ENCODE data around the gene VPS29. TPM values are rescaled to one million over a fixed set of nuclear protein-coding genes. Genes with fewer than 3 reads are reported as not detected.
"Not testable (repeated sequence)": the region's sequence is repeated elsewhere in the genome, so short reads cannot be mapped to it uniquely, and the experiment has no call there.

The VPS29 gene
- 10 to 100 TPM; 70.7 to 78.4 (median 76.1) TPM for total RNA-seq

- peaks cover 28% of the 10 kb centered on the region for H3K4me1 Mint-ChIP-seq (ENCODE audit: low read depth)
- DNase-seq (peak; percentile 98), ATAC-seq (peak; percentile 98)
- peak within 1 kb of the TSS; percentile 99 for H3K4me3 Mint-ChIP-seq
- H3K27me3 Mint-ChIP-seq (ENCODE audit: low read depth): no peaks in the 10 kb centered on the region
- peaks cover 5% of the 10 kb centered on the region for H3K9me3 Mint-ChIP-seq
- H3K36me3 Mint-ChIP-seq (ENCODE audit: insufficient read depth): peaks cover 4% of the 10 kb centered on the region
These were observed at the start of gene VPS29, which contains the start of gene RAD9B for GRCh38 chr12:110501752-110502738. Gene VPS29, minus strand, starts transcription at chr12:110502111. Its CDS starts 60 bp downstream, at chr12:110502051. Gene RAD9B, plus strand, starts transcription at chr12:110502331. Its CDS starts 7 bp downstream, at chr12:110502338.

DNA sequence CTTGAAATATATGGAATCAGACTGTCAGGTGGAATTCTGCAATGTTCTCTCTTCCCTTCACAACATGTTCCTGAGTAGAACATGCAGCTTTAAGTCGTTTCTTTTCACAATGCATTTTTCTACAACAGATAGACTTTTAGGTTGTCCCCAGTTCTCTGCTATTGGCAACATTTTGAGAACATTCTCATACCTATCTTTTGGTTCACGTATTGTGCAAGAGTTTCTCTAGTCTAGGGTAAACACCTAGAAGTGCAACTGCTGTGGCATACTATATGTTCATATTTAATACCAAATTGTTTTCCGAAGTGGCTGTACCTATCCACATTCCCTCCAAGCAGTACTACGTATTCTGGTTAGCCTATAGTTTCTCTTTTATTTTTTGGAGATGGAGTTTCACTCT lies 49.1 kb upstream of the VPS29 start:
- DNase-seq: no peak
- peaks cover 34% of the 10 kb centered on the region for H3K36me3 Mint-ChIP-seq (ENCODE audit: insufficient read depth)
- H3K27me3 Mint-ChIP-seq (ENCODE audit: low read depth): no peaks in the 10 kb centered on the region
- H3K4me3 Mint-ChIP-seq: no peak overlapping the region
- no peak for ATAC-seq
- H3K9me3 Mint-ChIP-seq: no peaks in the 10 kb centered on the region
- peaks cover 51% of the 10 kb centered on the region for H3K4me1 Mint-ChIP-seq (ENCODE audit: low read depth)

- peaks cover 42% of the 10 kb centered on the region for H3K36me3 Mint-ChIP-seq (ENCODE audit: insufficient read depth)
These were observed 47.8 kb upstream of the VPS29 start for GRCh38 chr12:110549716-110550115.

DNA sequence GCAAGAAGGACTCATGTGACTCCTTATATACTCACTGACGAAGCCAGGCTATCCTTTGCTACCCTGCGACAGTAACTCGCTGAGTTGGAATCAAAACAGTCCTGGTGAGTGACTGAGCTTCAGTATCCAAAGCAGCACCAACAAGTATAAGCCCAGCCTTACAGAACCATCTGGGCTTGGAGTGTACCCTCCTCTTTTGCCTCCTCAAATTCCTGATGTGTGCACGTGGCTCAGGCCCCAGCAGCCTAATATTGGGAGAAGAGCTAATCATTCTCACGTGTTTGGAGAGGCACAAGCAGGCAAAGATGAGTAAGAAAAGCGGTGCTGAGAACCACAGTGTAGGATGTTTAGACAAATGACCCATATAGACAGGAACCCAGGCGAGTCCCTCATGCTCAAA lies 46.8 kb upstream of the VPS29 start:
- Mint-ChIP-seq H3K9me3 (no peaks in the 10 kb centered on the region), H3K4me1 (ENCODE audit: low read depth) (peaks cover 40% of the 10 kb centered on the region), H3K27me3 (ENCODE audit: low read depth) (no peaks in the 10 kb centered on the region), H3K4me3 (no peak overlapping the region), H3K36me3 (ENCODE audit: insufficient read depth) (peaks cover 43% of the 10 kb centered on the region)
- no peak for ATAC-seq
- no peak for DNase-seq

More at GRCh38 chr12:110549716-110550115, 47.8 kb upstream of the VPS29 start:
- H3K9me3 Mint-ChIP-seq: no peaks in the 10 kb centered on the region
- DNase-seq (no peak), ATAC-seq (no peak)
- no peaks in the 10 kb centered on the region for H3K27me3 Mint-ChIP-seq (ENCODE audit: low read depth)
- H3K4me1 Mint-ChIP-seq (ENCODE audit: low read depth): peaks cover 41% of the 10 kb centered on the region
- H3K4me3 Mint-ChIP-seq: no peak overlapping the region

DNA sequence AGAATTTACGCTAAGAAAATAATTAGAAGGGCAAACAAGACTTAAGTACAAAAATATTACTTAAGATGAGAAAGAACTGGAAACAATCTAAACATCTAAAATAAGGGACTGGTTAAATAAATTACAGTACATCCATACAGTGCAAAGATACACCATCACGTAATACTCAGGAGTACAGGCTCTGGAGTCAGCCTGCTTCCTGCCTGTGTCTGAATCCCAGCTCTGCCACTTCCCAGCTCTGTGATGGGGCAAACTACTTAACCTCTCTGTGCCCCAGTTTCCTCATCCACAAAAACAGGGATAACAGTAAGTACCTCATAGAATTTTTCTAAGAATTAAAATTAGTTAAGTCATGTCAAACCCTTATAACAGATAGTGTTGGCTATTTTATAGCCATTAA lies 45.2 kb upstream of the VPS29 start:
- DNase-seq (no peak), ATAC-seq (no peak)
- Mint-ChIP-seq H3K4me1 (ENCODE audit: low read depth) (peaks cover 39% of the 10 kb centered on the region), H3K27me3 (ENCODE audit: low read depth) (no peaks in the 10 kb centered on the region), H3K4me3 (no peak overlapping the region), H3K9me3 (no peaks in the 10 kb centered on the region), H3K36me3 (ENCODE audit: insufficient read depth) (peaks cover 51% of the 10 kb centered on the region)

GRCh38 chr12:110546339-110546738 lies 44.4 kb upstream of the VPS29 start:
- no peaks in the 10 kb centered on the region for H3K9me3 Mint-ChIP-seq
- no peaks in the 10 kb centered on the region for H3K27me3 Mint-ChIP-seq (ENCODE audit: low read depth)
- peaks cover 46% of the 10 kb centered on the region for H3K36me3 Mint-ChIP-seq (ENCODE audit: insufficient read depth)
- H3K4me3 Mint-ChIP-seq: no peak overlapping the region
- ATAC-seq (no peak), DNase-seq (no peak)
- H3K4me1 Mint-ChIP-seq (ENCODE audit: low read depth): peaks cover 34% of the 10 kb centered on the region

GRCh38 chr12:110545812-110546211 lies 43.9 kb upstream of the VPS29 start:
- DNase-seq: no peak
- Mint-ChIP-seq H3K9me3 (no peaks in the 10 kb centered on the region), H3K4me1 (ENCODE audit: low read depth) (peaks cover 33% of the 10 kb centered on the region), H3K36me3 (ENCODE audit: insufficient read depth) (peaks cover 44% of the 10 kb centered on the region), H3K4me3 (no peak overlapping the region), H3K27me3 (ENCODE audit: low read depth) (no peaks in the 10 kb centered on the region)
- ATAC-seq: no peak

- H3K9me3 Mint-ChIP-seq; H3K27me3 Mint-ChIP-seq (ENCODE audit: low read depth); DNase-seq; H3K4me3 Mint-ChIP-seq; ATAC-seq: not testable (repeated sequence)
- Mint-ChIP-seq H3K36me3 (ENCODE audit: insufficient read depth) (peaks cover 41% of the 10 kb centered on the region), H3K4me1 (ENCODE audit: low read depth) (peaks cover 32% of the 10 kb centered on the region)
These were observed 43.3 kb upstream of the VPS29 start for GRCh38 chr12:110545259-110545658.

- H3K4me1 Mint-ChIP-seq (ENCODE audit: low read depth): peaks cover 27% of the 10 kb centered on the region
- peaks cover 45% of the 10 kb centered on the region for H3K36me3 Mint-ChIP-seq (ENCODE audit: insufficient read depth)
- no peaks in the 10 kb centered on the region for H3K9me3 Mint-ChIP-seq
- ATAC-seq (no peak), DNase-seq (no peak)
- no peaks in the 10 kb centered on the region for H3K27me3 Mint-ChIP-seq (ENCODE audit: low read depth)
- no peak overlapping the region for H3K4me3 Mint-ChIP-seq
These were observed 42.1 kb upstream of the VPS29 start for GRCh38 chr12:110543965-110544364.

DNA sequence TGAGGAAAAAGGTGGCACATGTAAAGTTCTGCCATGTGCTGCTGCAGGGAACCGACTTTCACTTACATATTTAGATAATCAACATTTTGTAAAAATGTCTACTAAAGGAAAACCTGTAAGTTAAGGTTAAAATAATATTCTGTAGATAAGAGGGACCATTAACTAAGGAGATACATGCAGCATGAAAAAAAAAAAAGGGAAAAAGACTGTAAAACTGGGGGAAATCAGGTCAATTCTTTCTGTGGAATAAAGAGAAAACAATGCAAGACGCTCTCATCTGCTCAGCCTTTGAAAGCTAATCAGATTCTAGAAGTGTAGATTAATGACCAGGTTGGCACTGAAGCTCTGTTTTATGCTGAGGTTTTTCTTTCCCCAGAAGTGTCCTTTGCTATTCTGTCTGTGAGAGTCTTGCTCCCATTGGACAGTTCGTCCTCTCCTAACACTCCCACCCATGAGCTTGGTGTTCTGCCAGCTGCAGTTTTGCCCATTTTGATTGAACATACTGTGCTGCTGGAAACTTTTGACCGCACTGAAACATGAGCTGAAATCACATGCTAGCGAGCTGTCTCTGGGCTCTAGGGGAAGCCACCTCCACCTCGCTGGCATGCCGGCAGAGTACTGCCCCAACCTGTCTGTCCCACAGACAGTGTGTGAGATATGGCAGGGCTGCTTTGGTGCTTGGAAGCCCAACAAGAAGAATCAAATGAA lies 41.5 kb upstream of the VPS29 start:
- no peak for DNase-seq
- peaks cover 46% of the 10 kb centered on the region for H3K36me3 Mint-ChIP-seq (ENCODE audit: insufficient read depth)
- ATAC-seq: no peak

DNA sequence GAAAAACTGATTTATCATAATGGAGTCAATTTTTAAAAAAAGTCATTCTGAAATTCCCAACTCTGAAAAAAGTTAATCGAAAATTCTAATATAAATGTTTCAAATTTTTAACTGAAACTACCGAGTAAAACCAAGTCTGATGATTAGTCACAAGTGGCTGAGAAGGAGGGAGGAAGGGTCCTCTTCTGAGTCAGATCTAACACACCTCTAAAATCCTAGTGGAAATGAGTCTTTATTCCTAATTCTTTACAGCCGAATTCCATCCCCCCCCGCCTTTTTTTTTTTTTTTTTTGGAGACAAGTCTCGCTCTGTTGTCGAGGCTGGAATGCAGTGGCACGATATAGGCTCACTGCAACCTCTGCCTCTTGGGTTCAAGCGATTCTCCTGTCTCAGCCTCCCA lies 38.1 kb upstream of the VPS29 start:
- ATAC-seq: no peak
- peaks cover 10% of the 10 kb centered on the region for H3K4me1 Mint-ChIP-seq (ENCODE audit: low read depth)
- H3K36me3 Mint-ChIP-seq (ENCODE audit: insufficient read depth): peaks cover 45% of the 10 kb centered on the region
- no peak overlapping the region for H3K4me3 Mint-ChIP-seq
- no peak for DNase-seq
- no peaks in the 10 kb centered on the region for H3K27me3 Mint-ChIP-seq (ENCODE audit: low read depth)
- no peaks in the 10 kb centered on the region for H3K9me3 Mint-ChIP-seq

More for the DNA sequence above, 41.5 kb upstream of the VPS29 start:
- no peak overlapping the region for H3K4me3 Mint-ChIP-seq
- H3K27me3 Mint-ChIP-seq (ENCODE audit: low read depth): no peaks in the 10 kb centered on the region
- H3K4me1 Mint-ChIP-seq (ENCODE audit: low read depth): peaks cover 22% of the 10 kb centered on the region
- no peaks in the 10 kb centered on the region for H3K9me3 Mint-ChIP-seq

GRCh38 chr12:110538869-110539622 lies 37.1 kb upstream of the VPS29 start:
- Mint-ChIP-seq H3K4me3 (no peak overlapping the region), H3K36me3 (ENCODE audit: insufficient read depth) (peaks cover 52% of the 10 kb centered on the region), H3K4me1 (ENCODE audit: low read depth) (peaks cover 16% of the 10 kb centered on the region), H3K9me3 (no peaks in the 10 kb centered on the region), H3K27me3 (ENCODE audit: low read depth) (no peaks in the 10 kb centered on the region)
- ATAC-seq: no peak
- DNase-seq: no peak

DNA sequence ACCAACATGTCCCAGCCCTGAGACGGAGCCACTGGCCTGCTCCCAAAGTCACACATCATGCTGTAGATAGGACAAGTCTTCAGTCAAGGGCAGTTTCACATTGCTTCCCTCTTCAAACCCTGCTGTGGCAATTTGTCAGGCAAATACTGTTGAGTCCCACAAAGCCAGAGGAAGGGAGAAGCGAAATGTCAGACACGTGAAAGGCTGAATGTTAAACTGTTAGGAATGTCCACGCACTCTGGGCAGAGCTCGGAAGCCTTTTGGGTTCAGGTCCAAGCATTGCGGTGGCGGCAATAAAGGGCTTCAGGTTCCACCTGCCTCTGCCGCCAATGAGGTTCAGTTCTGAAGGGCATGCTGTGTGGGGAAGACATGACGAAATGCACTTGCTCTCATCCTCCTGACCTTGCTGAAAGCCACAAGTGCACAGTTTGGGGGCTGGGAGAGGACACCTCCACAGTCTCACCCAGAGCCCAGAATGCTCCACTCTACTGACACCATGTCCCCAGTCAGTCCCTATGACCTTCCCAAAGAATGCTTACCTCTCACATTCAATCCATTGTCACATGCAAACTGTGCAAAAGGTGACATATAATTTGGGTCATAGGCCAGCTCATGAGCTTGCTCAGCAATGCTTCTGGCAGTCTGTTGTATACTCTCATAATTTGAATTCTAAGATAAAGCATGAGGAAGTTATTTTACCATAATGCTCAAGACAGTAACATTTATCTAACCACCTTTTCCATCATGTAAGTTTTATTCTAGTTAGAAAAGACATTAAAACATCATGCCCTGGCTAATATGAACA lies 35.9 kb upstream of the VPS29 start:
- Mint-ChIP-seq H3K27me3 (ENCODE audit: low read depth) (no peaks in the 10 kb centered on the region), H3K9me3 (no peaks in the 10 kb centered on the region), H3K4me3 (no peak overlapping the region), H3K4me1 (ENCODE audit: low read depth) (peaks cover 12% of the 10 kb centered on the region), H3K36me3 (ENCODE audit: insufficient read depth) (peaks cover 45% of the 10 kb centered on the region)
- ATAC-seq (no peak), DNase-seq (no peak)

All from activated T-cell treated with anti-CD3 and anti-CD28 coated beads, Interleukin-2, amount 50 U/mL, for 4 hours (primary cell).